Rectal smooth muscle tissue (tissue), 1 donor: ENCODE measurements around the gene TMEM221.

Source experiments
- H3K27ac ChIP-seq: one replicate; pipeline ENCODE4 v1.7.0; 2013; ENCODE audit warnings: low read depth, low read length, inconsistent platforms
- H3K27me3 ChIP-seq: one replicate; pipeline ENCODE4 v1.7.0; 2013; ENCODE audit warnings: low read length; ENCODE audit not compliant: control insufficient read depth, insufficient read depth
- H3K36me3 ChIP-seq: one replicate; pipeline ENCODE4 v1.7.0; 2013; ENCODE audit warnings: low read length; ENCODE audit not compliant: control insufficient read depth, insufficient read depth
- H3K4me1 ChIP-seq: one replicate; pipeline ENCODE4 v1.7.0; 2013; ENCODE audit warnings: low read length; ENCODE audit not compliant: control insufficient read depth, insufficient read depth
- H3K4me3 ChIP-seq: one replicate; pipeline ENCODE4 v1.7.0; 2013; ENCODE audit warnings: low read length
- H3K9ac ChIP-seq: one replicate; pipeline ENCODE4 v1.7.0; 2013; ENCODE audit warnings: low read length

Gene TMEM221

DNA sequence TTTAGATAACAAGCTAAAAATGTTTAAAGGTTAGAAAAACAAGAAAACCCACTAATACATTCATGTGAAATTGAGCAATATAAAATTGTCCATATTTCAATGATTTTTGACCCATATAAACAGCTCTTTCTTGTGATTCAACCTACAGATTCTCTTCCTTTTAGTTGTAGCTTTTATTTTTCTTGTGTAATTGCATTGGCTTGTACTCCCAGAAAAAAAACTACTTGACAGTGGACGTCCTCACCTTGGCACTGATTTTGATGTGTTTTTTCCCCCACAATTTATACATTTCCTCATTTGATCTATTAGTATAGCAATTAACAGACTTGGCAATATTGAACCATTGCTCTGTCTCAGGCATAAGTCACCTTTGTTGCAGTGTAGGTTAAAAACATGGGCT is 59.2 kb downstream of the TMEM221 start:
- Histone ChIP-seq H3K36me3 (no peaks in the 10 kb centered on the region), H3K27ac (no peak overlapping the region)

DNA sequence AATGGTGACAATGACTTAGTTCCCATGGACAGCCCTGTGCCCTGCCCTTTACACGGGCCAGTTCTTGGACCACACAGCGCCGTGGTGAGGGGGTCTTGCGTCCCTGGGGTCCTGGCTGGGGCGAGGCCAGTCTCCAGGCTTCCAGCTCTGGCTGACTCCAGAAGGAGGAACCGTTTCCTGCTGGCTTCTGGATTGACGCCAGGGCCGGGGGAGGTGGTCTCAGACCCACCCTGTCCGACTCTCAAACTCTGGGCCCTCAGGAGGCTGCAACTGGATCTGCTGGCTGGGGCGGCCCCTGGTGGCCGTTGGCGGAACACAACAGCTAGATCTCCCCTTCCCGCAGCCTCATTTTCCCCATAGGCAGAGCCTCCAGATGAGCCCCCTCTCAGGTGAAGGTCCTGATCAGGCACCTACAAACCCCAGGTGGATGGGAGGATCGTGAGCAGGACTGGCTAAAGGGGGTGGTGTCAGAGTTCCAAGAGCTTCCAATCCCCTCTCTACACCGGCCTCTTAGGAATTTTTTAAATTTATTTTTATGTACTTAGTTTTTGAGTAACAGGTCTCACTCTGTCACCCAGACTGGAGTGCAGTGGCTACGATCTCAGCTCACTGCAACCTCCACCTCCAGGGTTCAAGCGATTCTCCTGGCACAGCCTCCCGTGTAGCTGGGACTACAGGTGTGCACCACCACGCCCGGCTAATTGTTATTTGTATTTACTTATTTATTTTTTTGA is 62.4 kb downstream of the TMEM221 start:
- no peak overlapping the region for H3K27ac ChIP-seq

More for the DNA sequence above, 59.2 kb downstream of the TMEM221 start:
- Histone ChIP-seq H3K9ac (no peak overlapping the region), H3K27me3 (peaks cover 3% of the 10 kb centered on the region), H3K4me3 (no peak overlapping the region), H3K4me1 (no peaks in the 10 kb centered on the region)

More for the DNA sequence above, 62.4 kb downstream of the TMEM221 start:
- Histone ChIP-seq H3K27me3 (no peaks in the 10 kb centered on the region), H3K4me3 (no peak overlapping the region), H3K9ac (no peak overlapping the region), H3K36me3 (no peaks in the 10 kb centered on the region), H3K4me1 (no peaks in the 10 kb centered on the region)
